GM18868 (cell line): ENCODE measurements around the gene TFPI.
"Not testable (repeated sequence)": the region's sequence is repeated elsewhere in the genome, so short reads cannot be mapped to it uniquely, and the experiment has no call there.

ENCODE experiments used
- ATAC-seq: cut with Tn5 transposase; IDR thresholded peaks from one replicate; pipeline ENCODE4 v1.9.1; 2021; ENCODE audit warnings: mild to moderate bottlenecking, moderate library complexity; ENCODE audit not compliant: unreplicated experiment

Gene TFPI

GRCh38 chr2:187554704-187555082 lies 458 bp upstream of the TFPI start:
- ATAC-seq = no peak

DNA sequence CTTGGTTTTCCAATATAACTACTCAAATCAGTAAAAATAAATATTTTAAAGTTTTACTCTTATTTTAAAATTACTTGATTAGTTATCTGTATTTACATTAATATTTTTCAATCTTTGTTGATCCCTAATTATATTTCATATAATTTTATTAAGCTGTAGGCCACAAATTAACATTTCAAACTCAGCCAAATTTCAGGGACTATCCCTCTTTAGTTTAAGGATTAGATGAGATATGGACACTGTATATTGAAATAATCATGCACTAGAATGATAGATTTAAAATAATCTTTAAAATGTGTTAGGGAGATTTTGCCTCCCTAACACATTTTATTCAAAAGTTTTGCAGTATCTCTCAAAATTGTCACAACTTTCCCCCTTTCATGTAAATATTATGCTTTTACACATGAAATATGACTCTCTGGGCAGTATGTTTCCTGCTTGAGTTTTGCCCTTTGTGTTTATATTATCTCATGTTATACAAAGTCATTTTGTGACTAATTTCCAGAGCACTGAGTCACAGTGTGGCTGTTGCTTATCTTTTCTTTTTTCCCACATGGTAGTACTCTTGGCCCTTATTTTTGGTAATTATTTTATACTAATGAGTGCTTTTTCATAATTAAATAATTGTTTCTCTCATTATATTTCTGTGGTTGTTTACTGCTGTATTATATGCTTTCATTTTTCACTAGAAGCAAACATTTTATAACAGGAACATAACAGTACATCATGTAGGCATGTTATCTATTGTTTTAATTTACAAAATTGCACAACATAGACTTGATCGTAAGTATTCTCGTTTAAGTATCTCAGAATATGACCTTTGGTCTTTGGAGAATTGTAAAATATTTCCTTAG lies 1.2 kb downstream of the TFPI start:
- peak; percentile 86 for ATAC-seq

GRCh38 chr2:187552381-187552780 lies 1.9 kb downstream of the TFPI start:
- no peak for ATAC-seq

- no peak for ATAC-seq
These were observed 3.4 kb downstream of the TFPI start for GRCh38 chr2:187550857-187551256.

GRCh38 chr2:187549951-187550555 lies 4.2 kb downstream of the TFPI start:
- no peak for ATAC-seq

GRCh38 chr2:187549193-187549592 lies 5.0 kb downstream of the TFPI start:
- no peak for ATAC-seq

DNA sequence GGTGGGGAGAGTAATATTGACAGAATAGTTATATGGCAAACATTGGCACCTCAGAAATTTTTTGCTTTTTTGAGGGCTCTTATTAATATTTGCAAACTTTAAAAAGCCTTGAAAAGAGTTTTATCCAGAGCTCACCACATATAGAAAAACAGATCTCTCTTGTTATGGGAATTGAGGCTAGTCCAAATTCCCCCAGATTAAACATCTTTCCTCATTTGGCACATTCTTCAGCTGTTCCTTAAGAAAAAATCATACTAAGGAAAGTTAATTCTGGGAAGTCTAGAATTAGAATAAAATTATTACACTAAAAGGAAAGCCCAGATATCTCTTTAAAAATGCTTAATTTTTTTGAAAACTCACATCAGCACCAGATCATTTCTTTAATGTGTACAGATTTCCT lies 5.6 kb downstream of the TFPI start:
- no peak for ATAC-seq

- peak; percentile 46 for ATAC-seq
These were observed 6.8 kb downstream of the TFPI start for GRCh38 chr2:187547353-187547979.

DNA sequence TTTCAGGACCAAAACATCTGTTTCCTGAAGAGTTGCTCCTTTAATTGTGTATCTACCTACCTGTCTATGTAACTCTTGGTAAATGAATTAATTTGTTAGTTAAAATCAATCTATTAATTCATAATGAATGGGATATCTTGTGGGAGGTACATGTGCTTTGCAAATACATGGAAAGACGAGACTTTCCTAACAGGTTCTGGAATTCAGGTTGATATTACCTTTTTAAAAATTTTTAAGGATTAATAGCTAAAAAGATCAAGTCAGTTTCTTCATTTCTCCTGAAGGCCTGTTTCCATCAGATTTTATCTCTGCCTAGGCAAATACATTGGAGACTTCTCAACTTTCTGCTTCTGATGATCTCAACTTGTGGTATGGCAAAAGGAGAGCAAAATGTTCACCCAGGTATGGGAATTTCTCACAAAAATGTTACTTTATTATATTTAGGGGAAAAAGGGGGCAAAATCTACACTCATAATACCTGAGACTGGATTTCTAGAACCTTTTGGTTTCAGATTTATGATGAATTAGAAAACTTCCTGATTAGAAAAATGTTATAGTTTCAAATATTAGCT lies 7.4 kb downstream of the TFPI start:
- no peak for ATAC-seq

DNA sequence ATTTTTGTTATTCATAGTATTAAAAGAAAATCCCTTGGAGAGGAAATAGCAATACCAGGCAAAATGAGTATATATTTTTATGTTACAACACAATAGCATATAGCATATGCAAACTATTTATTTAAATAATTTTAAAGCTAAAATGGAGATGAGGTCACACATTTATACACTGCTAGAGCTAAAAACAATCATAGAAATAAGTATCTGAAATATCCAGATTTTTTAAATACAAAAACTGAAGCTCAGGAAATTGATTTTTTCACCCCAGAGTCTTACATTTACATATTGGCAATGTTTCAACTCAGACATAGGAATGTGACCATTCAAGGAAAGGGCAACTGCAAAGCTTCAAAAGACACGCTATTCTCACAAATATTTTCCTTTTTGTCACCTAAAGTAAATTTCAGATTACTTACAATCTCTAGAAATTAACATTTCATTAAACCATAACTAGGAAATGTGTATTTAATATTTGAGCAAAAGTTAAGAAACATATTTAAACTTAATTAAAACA lies 8.9 kb downstream of the TFPI start:
- no peak for ATAC-seq

DNA sequence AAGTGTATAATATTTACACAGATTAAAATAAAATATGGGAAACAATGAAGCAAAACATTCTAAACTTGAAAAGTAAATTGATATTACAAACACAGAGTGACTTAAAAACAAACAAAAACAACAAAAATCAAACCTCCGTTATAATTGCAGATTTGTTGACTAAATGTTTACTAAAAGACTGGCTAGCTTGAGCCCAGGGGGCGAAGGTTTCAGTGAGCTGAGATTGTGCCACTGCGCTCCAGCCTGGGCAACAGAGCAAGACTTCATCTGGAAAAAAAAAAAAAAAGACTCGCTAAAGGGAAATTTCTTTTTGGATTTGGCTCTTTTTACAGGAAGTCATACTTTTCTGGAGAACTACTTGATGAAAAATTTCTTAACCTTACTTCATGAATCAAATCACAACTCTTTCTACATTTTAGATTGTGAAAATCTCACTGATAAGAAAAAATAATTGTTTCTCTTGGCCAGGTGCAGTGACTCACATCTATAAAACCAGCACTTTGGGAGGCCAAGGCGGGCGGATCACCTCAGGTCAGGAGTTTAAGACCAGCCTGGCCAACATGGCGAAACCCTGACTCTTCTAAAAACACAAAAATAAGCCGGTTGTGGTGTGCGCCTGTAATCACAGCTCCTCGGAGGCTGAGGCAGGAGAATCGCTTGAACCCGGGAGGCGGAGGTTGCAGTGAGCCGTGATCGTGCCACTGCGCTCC lies 9.7 kb downstream of the TFPI start:
- ATAC-seq = no peak

- peak; percentile 52 for ATAC-seq
These were observed 10.7 kb downstream of the TFPI start for GRCh38 chr2:187543488-187543887.

DNA sequence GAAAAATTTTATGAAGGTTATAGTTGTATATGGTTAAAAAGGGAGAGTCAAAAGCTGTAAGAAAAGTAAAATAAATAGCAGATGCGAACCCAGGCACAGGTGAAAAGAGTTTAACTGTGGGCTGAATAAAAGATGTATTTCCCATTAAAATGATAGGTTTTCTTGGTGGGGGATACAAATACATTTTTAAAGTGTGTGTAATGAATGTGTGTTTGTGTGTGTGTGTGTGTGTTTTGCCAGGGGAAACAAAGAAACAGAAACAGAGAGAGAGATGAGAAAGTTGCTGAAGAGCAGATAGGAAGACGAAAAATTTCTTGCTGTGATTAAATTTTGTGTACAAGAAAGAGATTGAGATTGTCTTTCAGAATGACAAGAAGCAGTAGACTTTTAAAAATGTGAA lies 12.1 kb downstream of the TFPI start:
- no peak for ATAC-seq

DNA sequence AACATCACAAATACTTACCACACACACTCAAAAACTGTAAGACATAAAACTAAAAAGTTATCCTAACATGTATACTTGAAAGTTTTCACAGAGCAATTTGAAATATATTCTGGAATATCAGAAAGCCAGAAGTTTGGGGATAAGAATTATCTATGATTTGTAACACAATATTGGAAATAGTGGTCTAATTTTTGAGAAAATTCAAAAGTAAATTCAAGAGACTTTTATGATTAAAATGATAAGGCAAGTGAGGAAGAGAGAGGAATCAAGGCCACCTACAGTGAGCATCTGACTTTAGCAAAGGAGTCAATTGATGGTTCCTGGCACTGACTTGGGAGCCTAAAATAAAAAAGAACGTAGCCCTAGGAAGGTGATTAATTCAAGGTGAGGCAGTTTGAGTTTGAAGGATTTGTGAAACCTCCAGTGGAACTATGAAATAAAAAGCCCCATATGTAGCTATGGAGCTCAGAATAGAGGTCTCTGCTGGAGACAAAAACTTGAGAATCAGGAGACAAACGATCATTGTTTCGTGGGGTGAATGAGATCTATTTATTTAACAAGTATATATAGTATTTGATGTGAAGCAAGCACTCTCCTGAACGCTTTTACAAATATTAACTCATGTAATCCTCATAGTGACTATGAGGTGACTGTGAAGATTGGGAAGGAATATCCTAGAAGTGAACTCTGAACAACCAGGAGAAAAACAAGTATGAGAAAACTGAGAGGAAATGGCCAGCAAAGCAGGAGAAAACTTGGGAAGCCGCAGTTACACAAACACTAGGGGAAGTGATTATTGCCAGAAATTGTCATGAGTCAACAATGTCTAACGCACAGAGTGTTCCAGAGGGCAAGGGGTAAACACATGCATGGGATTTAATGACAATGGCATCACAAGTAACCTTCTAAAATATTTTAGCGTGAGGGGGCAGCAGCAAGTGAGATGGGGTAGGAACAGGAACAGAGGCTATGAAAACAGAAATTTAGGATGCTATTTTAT lies 12.8 kb downstream of the TFPI start:
- ATAC-seq = no peak

- ATAC-seq = not testable (repeated sequence)
These were observed 16.0 kb downstream of the TFPI start for GRCh38 chr2:187538222-187538621.

GRCh38 chr2:187535381-187535780 lies 18.9 kb downstream of the TFPI start:
- ATAC-seq = not testable (repeated sequence)

GRCh38 chr2:187532333-187533120 lies 21.7 kb downstream of the TFPI start:
- ATAC-seq = peak; percentile 90

DNA sequence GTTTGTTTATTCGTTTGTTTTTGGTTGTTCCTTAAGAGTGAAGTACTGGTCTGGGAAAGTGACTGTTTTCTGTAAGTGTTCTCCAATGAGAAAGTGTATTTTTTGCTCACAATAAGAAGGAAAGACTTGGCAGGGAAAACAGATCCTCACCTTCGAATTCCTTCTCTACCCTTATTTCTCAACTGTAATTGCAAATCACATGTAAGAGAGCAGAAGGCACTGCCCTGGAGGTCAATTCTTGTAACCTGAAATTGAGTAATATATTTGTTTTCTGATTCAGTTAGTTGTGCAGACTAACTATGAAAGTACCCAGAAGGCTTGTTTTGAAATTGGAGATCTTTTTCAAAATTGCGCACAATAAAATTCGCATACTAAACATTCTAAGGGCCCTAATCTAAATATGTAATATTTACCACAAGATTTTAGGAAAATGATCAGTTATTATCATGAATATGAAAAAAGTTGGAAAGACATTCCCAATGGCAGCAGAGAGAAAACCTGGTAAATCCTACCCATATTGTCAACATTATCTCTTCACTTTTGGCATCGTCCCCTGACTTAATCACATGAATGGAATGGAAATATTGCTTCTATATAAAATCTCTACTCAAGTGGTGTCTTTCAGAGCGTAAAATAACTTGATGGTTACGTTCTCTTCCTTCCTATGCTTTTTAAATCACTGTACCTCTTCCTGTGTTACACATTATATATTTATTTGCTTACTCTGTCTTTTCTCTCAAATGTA lies 24.1 kb downstream of the TFPI start:
- ATAC-seq = no peak
